Neuronal stem cell (in vitro differentiated cells): Measurements from ENCODE around the gene SERPINA3.

Source experiments
- DNase-seq: peaks from one replicate; pipeline ENCODE4 v3.0.0-alpha.2; 2013; ENCODE audit warnings: low spot score
- H2AFZ ChIP-seq: one replicate; pipeline ENCODE4 v1.6.1; 2013; ENCODE audit warnings: mild to moderate bottlenecking, low read length, inconsistent platforms
- H2AK5ac ChIP-seq: 2 replicates; pipeline ENCODE4 v1.6.1; 2013; ENCODE audit warnings: low read depth, mild to moderate bottlenecking, inconsistent platforms, low read length, moderate library complexity, mixed read lengths
- H2BK120ac ChIP-seq: 2 replicates; pipeline ENCODE4 v1.6.1; 2013; ENCODE audit warnings: low read depth, mild to moderate bottlenecking, inconsistent platforms, low read length, moderate library complexity, mixed read lengths
- H2BK12ac ChIP-seq: one replicate; pipeline ENCODE4 v1.6.1; 2013; ENCODE audit warnings: low read length, inconsistent platforms
- H2BK15ac ChIP-seq: 2 replicates; pipeline ENCODE4 v1.6.1; 2013; ENCODE audit warnings: mild to moderate bottlenecking, low read length, inconsistent platforms, mixed read lengths
- H2BK5ac ChIP-seq: one replicate; pipeline ENCODE4 v1.6.1; 2013; ENCODE audit warnings: inconsistent platforms, mild to moderate bottlenecking, low read length, moderate library complexity
- H3K14ac ChIP-seq: one replicate; pipeline ENCODE4 v1.6.1; 2013; ENCODE audit warnings: low read length, inconsistent platforms
- H3K18ac ChIP-seq: 2 replicates; pipeline ENCODE4 v1.6.1; 2013; ENCODE audit warnings: low read length, inconsistent platforms
- H3K23ac ChIP-seq: 2 replicates; pipeline ENCODE4 v1.6.1; 2013; ENCODE audit warnings: low read depth, mild to moderate bottlenecking, mixed read lengths, low read length, inconsistent platforms; ENCODE audit not compliant: poor library complexity
- H3K27ac ChIP-seq: replicated peaks from 3 replicates; pipeline ENCODE4 v1.5.1; 2013; ENCODE audit warnings: low read length, inconsistent platforms
- H3K27me3 ChIP-seq, 3 experiments: 2 replicates each; pipeline ENCODE4 v1.6.1; 2013; ENCODE audit warnings: low read length in 3 of 3, mild to moderate bottlenecking in 2 of 3, inconsistent platforms in 1 of 3, low read depth in 1 of 3, mixed read lengths in 1 of 3, moderate library complexity in 1 of 3; ENCODE audit not compliant: control insufficient read depth in 3 of 3, insufficient read depth in 3 of 3
- H3K36me3 ChIP-seq, 2 donors: replicated peaks in 1 of 2; 2 replicates each; pipeline ENCODE4 v1.6.1; 2013; ENCODE audit warnings: low read length in 2 of 2; ENCODE audit not compliant: control insufficient read depth in 2 of 2, insufficient read depth in 2 of 2
- H3K4ac ChIP-seq: 2 replicates; pipeline ENCODE4 v1.6.1; 2013; ENCODE audit warnings: inconsistent platforms, mild to moderate bottlenecking, low read length, moderate library complexity
- H3K4me1 ChIP-seq, 2 donors: 1 replicate in 1 of 2; 2 replicates in 1 of 2; pipeline ENCODE4 v1.6.1; 2013; ENCODE audit warnings: low read length in 2 of 2, low read depth in 1 of 2; ENCODE audit not compliant: control insufficient read depth in 2 of 2, insufficient read depth in 1 of 2
- H3K4me2 ChIP-seq: one replicate; pipeline ENCODE4 v1.6.1; 2013; ENCODE audit warnings: mild to moderate bottlenecking, low read length, inconsistent platforms; ENCODE audit not compliant: insufficient read depth, poor library complexity, severe bottlenecking
- H3K4me3 ChIP-seq, 2 donors: 2 replicates each; pipeline ENCODE4 v1.5.1; 2013; ENCODE audit warnings: low read length in 2 of 2, mild to moderate bottlenecking in 2 of 2, inconsistent platforms in 1 of 2, moderate library complexity in 1 of 2
- H3K79me1 ChIP-seq: one replicate; pipeline ENCODE4 v1.6.1; 2013; ENCODE audit warnings: low read depth, mild to moderate bottlenecking, inconsistent platforms, low read length, moderate library complexity
- H3K9ac ChIP-seq: one replicate; pipeline ENCODE4 v1.6.1; 2013; ENCODE audit warnings: mild to moderate bottlenecking, low read depth, low read length, inconsistent platforms; ENCODE audit not compliant: poor library complexity
- H3K9me3 ChIP-seq, 2 donors: replicated peaks in 1 of 2; 2 replicates each; pipeline versions ENCODE3 to v1.6.1; 2013; ENCODE audit warnings: low read length in 2 of 2, mild to moderate bottlenecking in 2 of 2, inconsistent platforms in 1 of 2, low read depth in 1 of 2, mixed read lengths in 1 of 2, moderate library complexity in 1 of 2; ENCODE audit not compliant: control insufficient read depth in 2 of 2, insufficient read depth in 1 of 2
- H4K8ac ChIP-seq: one replicate; pipeline ENCODE4 v1.6.1; 2013; ENCODE audit warnings: low read depth, mild to moderate bottlenecking, inconsistent platforms, low read length, moderate library complexity
- H4K91ac ChIP-seq: one replicate; pipeline ENCODE4 v1.6.1; 2013; ENCODE audit warnings: low read length, low read depth, mild to moderate bottlenecking, inconsistent platforms; ENCODE audit not compliant: poor library complexity
- WGBS, 2 donors: extraction: QIAGEN DNeasy Blood & Tissue Kit; methylation state at CpG; one replicate each; pipeline ENCODE4 v1.1.7; 2013; ENCODE audit warnings: missing lambda C conversion rate in 2 of 2, mixed read lengths in 1 of 2; ENCODE audit not compliant: insufficient read length in 2 of 2, insufficient replicate concordance in 1 of 2; ENCODE audit errors: extremely low coverage in 2 of 2; 5-methylcytosine and 5-hydroxymethylcytosine counted together

The SERPINA3 gene

DNA sequence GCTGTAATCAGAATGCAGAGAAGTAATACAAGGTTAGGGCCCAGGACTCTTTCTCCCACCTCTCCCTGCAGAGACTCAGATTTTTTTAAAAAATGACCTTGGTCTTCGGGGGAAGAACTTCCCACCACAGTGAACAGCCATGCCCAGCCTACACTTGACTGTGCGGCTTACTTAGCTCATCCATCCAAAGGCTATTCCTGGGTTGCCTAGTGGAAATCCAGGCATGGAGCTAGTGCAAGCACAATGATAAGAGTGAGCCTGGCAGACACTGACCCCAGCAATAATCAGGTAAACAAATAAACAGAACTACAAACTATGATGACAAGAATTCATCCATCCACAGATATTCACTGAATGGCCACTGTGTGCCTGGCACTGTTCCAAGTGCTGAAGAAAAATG lies 16.3 kb upstream of the SERPINA3 start:
- Histone ChIP-seq H3K23ac (no peak overlapping the region), H3K36me3 (no peaks in the 10 kb centered on the region), H3K79me1 (no peaks in the 10 kb centered on the region), H4K91ac (no peak overlapping the region), H4K8ac (no peak overlapping the region), H2BK15ac (no peak overlapping the region), H3K9ac (no peak overlapping the region), H2AK5ac (no peak overlapping the region), H3K27me3 (no peaks in the 10 kb centered on the region), H3K4me3 (no peak overlapping the region), H3K14ac (no peak overlapping the region), H2BK120ac (no peak overlapping the region), H3K27ac (no peak overlapping the region), H2BK12ac (no peak overlapping the region), H3K4me1 (peaks cover 0 to 5% of the 10 kb centered on the region in 2 donors), H2BK5ac (no peak overlapping the region), H3K4me2 (no peak overlapping the region), H3K18ac (no peak overlapping the region), H3K4ac (no peak overlapping the region), H3K9me3 (no peaks in the 10 kb centered on the region), H2AFZ (no peak overlapping the region)
- WGBS, 2 donors = no CpG with 5 or more reads among the region's 2 CpGs
- DNase-seq = no peak

DNA sequence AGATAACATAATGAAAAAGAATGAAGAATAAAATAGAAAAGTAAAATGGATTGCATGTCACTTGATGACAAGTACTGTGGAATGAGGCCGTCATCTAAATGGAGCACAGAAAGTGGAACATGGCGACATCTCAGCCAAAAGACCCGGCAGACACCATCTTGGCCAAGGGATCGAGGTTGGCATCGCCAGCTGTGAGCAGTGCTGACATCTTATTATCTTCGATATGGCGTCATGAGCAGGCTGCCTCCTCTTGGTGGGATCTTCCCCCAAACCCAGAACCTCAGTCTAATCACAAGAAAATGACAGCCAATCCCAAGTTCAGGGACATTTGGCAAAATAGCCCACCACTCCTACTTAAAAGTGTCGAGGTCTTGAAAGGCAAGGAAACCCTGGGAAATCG lies 15.8 kb upstream of the SERPINA3 start:
- Histone ChIP-seq H2AFZ (no peak overlapping the region), H3K14ac (no peak overlapping the region), H3K23ac (no peak overlapping the region), H3K4me1 (peaks cover 0 to 5% of the 10 kb centered on the region in 2 donors), H3K4me3 (no peak overlapping the region), H3K79me1 (no peaks in the 10 kb centered on the region), H2BK120ac (no peak overlapping the region), H2BK15ac (no peak overlapping the region), H3K27me3 (no peaks in the 10 kb centered on the region), H2BK12ac (no peak overlapping the region), H3K36me3 (no peaks in the 10 kb centered on the region), H3K27ac (no peak overlapping the region), H4K8ac (no peak overlapping the region), H3K4me2 (no peak overlapping the region), H3K9ac (no peak overlapping the region), H3K9me3 (no peaks in the 10 kb centered on the region), H3K18ac (no peak overlapping the region), H3K4ac (no peak overlapping the region), H2AK5ac (no peak overlapping the region), H2BK5ac (no peak overlapping the region), H4K91ac (no peak overlapping the region)
- no CpG with 5 or more reads among the region's 9 CpGs for WGBS, 2 donors
- DNase-seq = no peak

DNA sequence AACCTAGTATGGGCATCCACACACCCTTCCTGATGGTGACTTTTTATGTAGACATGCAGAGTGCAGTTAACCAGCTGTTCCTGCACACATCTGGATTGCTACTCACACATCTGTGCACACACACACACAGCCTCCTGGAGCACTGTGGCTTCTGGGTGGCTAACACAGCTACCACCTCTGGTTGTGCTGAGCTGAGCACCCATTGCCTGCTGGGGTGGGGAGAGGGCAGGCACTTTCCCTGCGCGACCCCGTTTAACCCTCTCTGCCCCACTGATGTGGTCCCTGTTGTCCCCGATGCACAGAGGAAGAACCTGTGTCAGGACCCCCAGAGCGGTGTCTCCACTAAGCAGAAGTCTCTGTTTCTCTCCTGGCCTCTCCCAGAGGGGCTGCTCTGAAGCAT lies 14.4 kb upstream of the SERPINA3 start:
- Histone ChIP-seq H3K4ac (no peak overlapping the region), H4K8ac (no peak overlapping the region), H3K27ac (no peak overlapping the region), H2AK5ac (no peak overlapping the region), H3K36me3 (no peaks in the 10 kb centered on the region), H3K79me1 (no peaks in the 10 kb centered on the region), H3K18ac (no peak overlapping the region), H2BK15ac (no peak overlapping the region), H2AFZ (no peak overlapping the region), H3K4me2 (no peak overlapping the region), H3K23ac (no peak overlapping the region), H3K9me3 (no peaks in the 10 kb centered on the region), H4K91ac (no peak overlapping the region), H2BK12ac (no peak overlapping the region), H2BK120ac (no peak overlapping the region), H3K27me3 (no peaks in the 10 kb centered on the region), H3K4me3 (no peak overlapping the region), H2BK5ac (no peak overlapping the region), H3K4me1 (peaks cover 0 to 9% of the 10 kb centered on the region in 2 donors), H3K9ac (no peak overlapping the region), H3K14ac (no peak overlapping the region)
- no peak for DNase-seq
- no CpG with 5 or more reads among the region's 5 CpGs for WGBS, 2 donors

DNA sequence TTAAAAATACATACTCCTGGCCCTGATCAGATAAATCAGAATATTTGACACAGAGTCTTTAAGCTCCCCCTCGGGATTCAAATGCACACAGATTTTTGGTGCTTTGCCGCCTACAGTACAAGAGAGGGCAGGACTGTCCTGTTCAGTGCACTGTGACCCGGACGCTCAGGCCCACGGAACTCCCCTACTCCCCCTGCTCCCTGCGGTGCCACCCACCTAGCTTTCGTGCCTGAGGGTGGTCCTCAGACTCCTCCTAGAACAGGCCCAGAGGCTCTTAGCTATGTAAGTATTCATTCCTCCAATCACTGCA lies 13.7 kb upstream of the SERPINA3 start:
- Histone ChIP-seq H3K23ac (no peak overlapping the region), H2BK5ac (no peak overlapping the region), H2BK15ac (no peak overlapping the region), H3K14ac (no peak overlapping the region), H3K18ac (no peak overlapping the region), H4K91ac (no peak overlapping the region), H3K4me2 (no peak overlapping the region), H3K4me1 (peaks cover 0 to 11% of the 10 kb centered on the region in 2 donors), H3K4ac (no peak overlapping the region), H3K27ac (no peak overlapping the region), H3K9ac (no peak overlapping the region), H3K79me1 (no peaks in the 10 kb centered on the region), H2AFZ (no peak overlapping the region), H3K36me3 (no peaks in the 10 kb centered on the region), H3K9me3 (no peaks in the 10 kb centered on the region), H4K8ac (no peak overlapping the region), H2BK120ac (no peak overlapping the region), H2AK5ac (no peak overlapping the region), H3K27me3 (no peaks in the 10 kb centered on the region), H2BK12ac (no peak overlapping the region), H3K4me3 (no peak overlapping the region)
- no CpG with 5 or more reads among the region's 7 CpGs for WGBS, 2 donors
- DNase-seq = no peak
